Small intestine (tissue), 7 donors: ENCODE measurements around the gene ZFYVE28. TPM values are rescaled to one million over a fixed set of nuclear protein-coding genes. Genes with fewer than 3 reads are reported as not detected.

ENCODE experiments used
- DNase-seq, 2 donors: peaks; one replicate each; pipeline versions ENCODE4 v3.0.0 to v3.0.0-alpha.2; 2013
- FAIRE-seq: peaks from 2 replicates; lab custom pipeline; 2012; peaks lifted over from hg19 to GRCh38; lab: Jason Lieb, UNC
- H3K27ac ChIP-seq, 3 donors: one replicate each; pipeline ENCODE4 v1.5.1; 2013; ENCODE audit warnings: low read length in 2 of 3, mild to moderate bottlenecking in 2 of 3, control low read depth in 1 of 3, inconsistent platforms in 1 of 3, low read depth in 1 of 3, moderate library complexity in 1 of 3
- H3K27me3 ChIP-seq, 3 donors: one replicate each; pipeline ENCODE4 v1.6.1; 2013; ENCODE audit warnings: low read length in 3 of 3, inconsistent platforms in 1 of 3; ENCODE audit not compliant: control insufficient read depth in 3 of 3, insufficient read depth in 3 of 3
- H3K36me3 ChIP-seq, 3 donors: one replicate each; pipeline ENCODE4 v1.6.1; 2013; ENCODE audit warnings: low read length in 3 of 3, inconsistent platforms in 1 of 3, low read depth in 1 of 3, mild to moderate bottlenecking in 1 of 3, moderate library complexity in 1 of 3; ENCODE audit not compliant: control insufficient read depth in 3 of 3, insufficient read depth in 2 of 3
- H3K4me1 ChIP-seq, 3 donors: one replicate each; pipeline ENCODE4 v1.6.1; 2013; ENCODE audit warnings: low read length in 2 of 3, inconsistent platforms in 1 of 3, low read depth in 1 of 3, mild to moderate bottlenecking in 1 of 3, moderate library complexity in 1 of 3; ENCODE audit not compliant: control insufficient read depth in 3 of 3, insufficient read depth in 2 of 3
- H3K4me3 ChIP-seq, 3 donors: one replicate each; pipeline ENCODE4 v1.5.1; 2013; ENCODE audit warnings: low read length in 3 of 3, control low read depth in 1 of 3, inconsistent platforms in 1 of 3, low read depth in 1 of 3, mild to moderate bottlenecking in 1 of 3, moderate library complexity in 1 of 3
- H3K9me3 ChIP-seq, 2 donors: one replicate each; pipeline ENCODE4 v1.6.1; 2013; ENCODE audit warnings: low read depth in 1 of 2, low read length in 1 of 2; ENCODE audit not compliant: control insufficient read depth in 2 of 2, insufficient read depth in 1 of 2
- WGBS, 3 donors: extraction: QIAGEN DNeasy Blood & Tissue Kit; methylation state at CpG; one replicate each; pipeline ENCODE4 v1.1.7; 2013; 5-methylcytosine and 5-hydroxymethylcytosine counted together
- polyA plus RNA-seq, 4 donors: library from polyadenylated mRNA; stranded (reverse) in 3 of 4; unstranded in 1 of 4; fragments of 200-250 nt in 3 of 4; fragments of 120-200 nt in 1 of 4; gene quantifications; one replicate each; pipeline versions ENCODE4 v1.2.1 to v1.2.3, GENCODE V29; 2013
- donor health status: healthy with polysubstance abuse.
- donor health status: control.
- donor health status: control.
- donor health status: Bipolar disorder and iron deficiency.
- donor health status: healthy.

ZFYVE28 gene
- polyA plus RNA-seq, 4 donors = 8.6 to 29.5 (median 12.8) TPM

DNA sequence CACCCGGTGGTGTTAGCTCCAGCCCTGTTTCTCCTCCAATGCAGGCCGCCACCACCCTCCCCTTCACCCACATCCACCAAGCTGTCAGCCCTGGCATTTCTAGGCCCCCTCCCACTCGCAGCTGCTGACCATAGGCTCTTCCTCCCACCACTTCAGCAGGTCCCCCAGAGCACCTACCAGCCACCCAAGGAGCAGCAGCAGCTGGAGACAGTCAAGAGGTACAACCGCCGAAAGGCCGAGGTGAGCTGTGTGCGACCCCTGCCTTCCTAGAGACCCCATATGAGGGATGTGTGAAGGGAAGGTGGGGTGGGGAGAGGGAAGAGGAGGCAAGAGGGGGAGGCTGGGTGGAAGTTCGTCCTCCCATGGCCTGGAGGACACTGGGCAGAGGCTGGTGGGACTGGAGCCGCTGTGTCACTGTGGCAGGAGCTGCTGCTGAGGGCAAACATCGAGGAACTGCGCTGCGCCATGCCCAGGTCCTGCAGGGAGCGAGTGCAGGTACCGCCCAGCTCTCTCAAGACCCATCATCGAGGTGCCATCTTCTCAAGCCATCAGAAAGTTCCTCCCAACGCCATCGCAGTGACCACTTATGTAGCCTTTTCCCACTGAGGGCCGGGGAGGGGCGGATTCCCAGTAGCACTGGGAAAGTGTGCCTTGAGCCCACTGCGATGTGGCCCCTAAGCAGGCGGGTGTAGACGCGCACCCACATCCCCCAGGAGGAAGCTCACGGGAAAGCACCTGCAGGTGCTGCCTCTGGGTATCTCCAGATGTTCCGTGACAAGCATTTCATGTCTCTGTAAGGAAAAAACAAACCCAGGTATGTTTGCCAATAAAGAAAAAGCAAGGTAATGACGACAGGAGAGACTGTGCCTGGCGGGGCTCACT, 31.3 kb upstream of the ZFYVE28 start:
- DNase-seq = no peak
- no peak for FAIRE-seq
- 88 to 92% (median 90%) methylated on average over 27 of the region's 27 CpGs for WGBS, 3 donors
- Histone ChIP-seq H3K4me1 (no peaks in the 10 kb centered on the region), H3K36me3 (no peaks in the 10 kb centered on the region), H3K27me3 (no peaks in the 10 kb centered on the region), H3K27ac (no peak overlapping the region), H3K4me3 (no peak overlapping the region), H3K9me3 (no peaks in the 10 kb centered on the region)

DNA sequence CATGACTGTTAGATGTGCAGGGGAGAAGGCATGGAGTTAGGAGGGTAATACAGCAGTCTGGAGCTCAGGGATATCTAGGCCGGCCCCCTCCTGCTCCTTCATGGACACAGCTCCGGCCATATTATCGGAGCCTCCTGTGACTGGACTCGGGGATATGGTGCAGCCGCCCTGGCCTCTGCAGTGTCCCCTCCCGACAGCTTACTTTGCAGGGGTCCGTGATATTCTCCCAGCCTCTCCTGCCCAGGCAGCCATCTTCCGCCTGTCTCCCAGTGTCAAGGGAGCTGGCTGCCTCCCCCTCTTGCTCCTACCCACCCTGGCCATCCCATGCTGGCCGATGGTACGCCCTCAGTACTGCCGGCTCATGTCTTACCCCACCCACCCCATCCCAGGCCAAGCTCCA, 30.6 kb upstream of the ZFYVE28 start:
- Histone ChIP-seq H3K36me3 (no peaks in the 10 kb centered on the region), H3K4me3 (no peak overlapping the region), H3K4me1 (no peaks in the 10 kb centered on the region), H3K27ac (no peak overlapping the region), H3K9me3 (no peaks in the 10 kb centered on the region), H3K27me3 (no peaks in the 10 kb centered on the region)
- no peak for DNase-seq
- no peak for FAIRE-seq
- 91 to 98% (median 93%) methylated on average over 8 to 11 of the region's 11 CpGs for WGBS, 3 donors

DNA sequence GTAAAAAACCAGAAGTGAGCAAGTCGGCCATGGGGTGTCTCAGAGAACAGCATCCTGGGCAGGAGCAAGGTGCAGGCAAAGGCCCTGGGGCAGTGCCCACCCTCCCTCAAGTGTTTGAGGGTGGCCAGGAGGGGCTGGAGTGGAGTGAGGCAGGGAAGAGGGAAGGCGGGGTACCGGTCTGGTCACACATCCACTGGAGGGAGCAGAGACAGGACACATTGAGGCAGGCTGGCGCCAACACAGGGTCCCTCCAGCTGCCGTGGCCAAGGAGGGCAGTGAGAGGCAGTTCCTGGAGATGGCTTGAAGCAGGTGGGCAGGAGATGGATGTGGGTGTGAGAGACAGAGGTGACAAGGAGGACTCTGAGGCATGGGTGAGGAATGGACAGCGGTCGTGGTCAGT, 30.1 kb upstream of the ZFYVE28 start:
- no peaks in the 10 kb centered on the region for H3K4me1 ChIP-seq
- H3K27ac ChIP-seq = no peak overlapping the region
- DNase-seq = no peak
- no peak overlapping the region for H3K4me3 ChIP-seq
- no peak for FAIRE-seq
- 86 to 91% (median 87%) methylated on average over 7 of the region's 7 CpGs for WGBS, 3 donors
- H3K9me3 ChIP-seq = no peaks in the 10 kb centered on the region
- H3K36me3 ChIP-seq = no peaks in the 10 kb centered on the region
- no peaks in the 10 kb centered on the region for H3K27me3 ChIP-seq

GRCh38 chr4:2446656-2447564, 28.5 kb upstream of the ZFYVE28 start:
- Histone ChIP-seq H3K4me3 (no peak overlapping the region), H3K36me3 (no peaks in the 10 kb centered on the region), H3K27ac (no peak overlapping the region), H3K9me3 (no peaks in the 10 kb centered on the region), H3K4me1 (no peaks in the 10 kb centered on the region), H3K27me3 (no peaks in the 10 kb centered on the region)
- DNase-seq (no peak), FAIRE-seq (no peak)
- WGBS, 3 donors = 90 to 98% (median 92%) methylated on average over 3 of the region's 3 CpGs

DNA sequence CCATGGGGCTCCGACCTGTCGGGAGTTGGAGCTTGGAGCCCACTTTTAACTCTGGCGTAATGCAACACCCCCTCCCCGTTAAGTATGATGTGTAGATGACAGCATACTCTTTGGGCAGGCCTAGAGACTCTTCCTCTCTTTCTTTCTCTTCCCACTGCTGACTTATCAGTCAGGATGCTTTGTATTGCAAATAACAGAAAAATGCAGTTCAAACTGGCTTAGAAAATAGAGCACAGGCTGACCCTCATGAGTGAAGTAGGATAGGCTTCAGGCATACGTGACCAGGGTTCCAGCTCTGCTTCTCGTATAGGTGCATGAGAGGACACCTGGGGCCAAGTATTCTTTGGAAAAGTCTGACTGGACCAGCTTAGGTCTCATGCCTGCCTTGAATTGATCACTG, 27.1 kb upstream of the ZFYVE28 start:
- DNase-seq (no peak), FAIRE-seq (no peak)
- no peak overlapping the region for H3K27ac ChIP-seq
- no peak overlapping the region for H3K4me3 ChIP-seq
- no peaks in the 10 kb centered on the region for H3K36me3 ChIP-seq
- WGBS, 3 donors = 90 to 96% (median 95%) methylated on average over 6 of the region's 6 CpGs
- no peaks in the 10 kb centered on the region for H3K9me3 ChIP-seq
- H3K27me3 ChIP-seq = no peaks in the 10 kb centered on the region
- peaks cover 0 to 4% (median 0%) of the 10 kb centered on the region in 3 donors for H3K4me1 ChIP-seq

DNA sequence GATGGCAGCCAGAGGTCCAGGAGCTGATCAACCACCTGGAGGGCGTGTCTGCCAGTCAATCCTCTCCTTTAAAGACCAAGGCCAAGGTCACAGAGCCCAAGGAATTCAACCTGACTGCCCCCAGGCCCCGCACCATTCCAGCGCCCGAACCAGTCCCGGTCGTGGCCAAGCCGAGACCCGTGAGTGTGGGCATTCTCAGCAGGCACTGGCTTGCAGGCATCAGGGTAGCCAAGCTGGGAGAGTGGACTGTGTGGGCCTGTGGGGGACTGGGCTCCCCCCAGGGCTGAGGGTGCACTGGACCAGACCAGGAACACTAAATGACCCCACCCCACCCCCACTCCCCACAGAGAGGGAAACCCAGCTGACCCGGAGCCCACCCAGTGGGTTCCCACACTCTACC, 26.7 kb upstream of the ZFYVE28 start:
- no peaks in the 10 kb centered on the region for H3K36me3 ChIP-seq
- WGBS, 3 donors = 93 to 95% (median 94%) methylated on average over 9 of the region's 9 CpGs
- FAIRE-seq = no peak
- no peak overlapping the region for H3K27ac ChIP-seq
- H3K4me3 ChIP-seq = no peak overlapping the region
- H3K27me3 ChIP-seq = no peaks in the 10 kb centered on the region
- DNase-seq = no peak
- no peaks in the 10 kb centered on the region for H3K9me3 ChIP-seq
- peaks cover 0 to 4% (median 0%) of the 10 kb centered on the region in 3 donors for H3K4me1 ChIP-seq

DNA sequence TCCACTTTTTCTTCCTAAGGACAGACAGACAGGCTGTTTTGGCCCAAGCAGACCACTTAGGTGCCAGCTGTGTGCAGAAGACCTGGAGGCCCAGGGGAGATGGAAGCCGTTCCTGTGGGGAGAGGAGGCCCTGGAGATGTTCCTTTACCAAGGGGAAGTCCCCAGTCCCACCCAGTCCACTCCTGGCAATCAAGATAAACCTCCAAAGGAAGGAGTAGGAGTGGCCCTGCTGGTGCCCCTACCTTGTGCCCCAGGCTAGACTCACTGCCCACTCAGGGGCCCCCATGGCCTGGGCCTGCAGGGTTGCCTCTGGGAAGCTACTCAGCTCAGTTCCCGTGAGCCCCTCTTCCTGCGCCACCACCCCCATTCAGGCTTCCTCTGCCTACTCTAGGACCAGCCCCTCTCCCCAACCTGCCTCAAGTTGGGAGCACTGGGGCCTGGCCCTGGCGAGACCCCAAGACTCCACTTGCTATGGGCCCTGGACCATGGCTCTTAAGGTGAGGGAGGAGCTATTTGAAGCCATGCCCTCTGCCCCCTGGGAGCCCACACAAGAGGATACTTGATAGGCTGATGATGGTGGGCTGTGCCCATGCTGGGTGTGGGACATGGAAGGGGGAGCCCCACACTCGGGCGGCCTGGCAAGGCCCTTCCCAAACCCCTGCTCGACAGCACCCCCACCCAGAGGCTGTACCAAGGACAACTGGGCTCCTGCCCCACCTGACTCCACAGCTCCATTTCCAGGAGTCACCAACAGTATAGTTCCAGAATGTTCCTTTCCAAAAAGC, 25.7 kb upstream of the ZFYVE28 start:
- H3K27me3 ChIP-seq = no peaks in the 10 kb centered on the region
- DNase-seq (no peak), FAIRE-seq (no peak)
- 86 to 92% (median 89%) methylated on average over 7 of the region's 7 CpGs for WGBS, 3 donors
- H3K9me3 ChIP-seq = no peaks in the 10 kb centered on the region
- H3K4me1 ChIP-seq = peaks cover 0 to 4% (median 0%) of the 10 kb centered on the region in 3 donors
- no peak overlapping the region for H3K27ac ChIP-seq
- H3K36me3 ChIP-seq = no peaks in the 10 kb centered on the region
- H3K4me3 ChIP-seq = no peak overlapping the region
